H1 (cell line): ENCODE data around the gene ABI3BP. TPM values are rescaled to one million over a fixed set of nuclear protein-coding genes. Genes with fewer than 3 reads are reported as not detected.

Source experiments
- CTCF ChIA-PET: fragments of 300-600 bp; sonication (Branson Sonifier 250); formaldehyde crosslinking; loops from one replicate; lab custom pipeline; 2021; ENCODE audit not compliant: partially characterized antibody; lab: Charles Lee
- POLR2A ChIA-PET: fragments of 300-600 bp; sonication (Branson Sonifier 250); formaldehyde crosslinking; loops from one replicate; lab custom pipeline; 2021; ENCODE audit warnings: inconsistent platforms; ENCODE audit not compliant: partially characterized antibody; lab: Charles Lee
- DNase-seq, 2 experiments: peaks; one replicate each; pipeline versions ENCODE4 v3.0.0 to v3.0.0-alpha.2; 2010 to 2022; ENCODE audit warnings: low spot score in 2 of 2, low read depth in 1 of 2, mixed read lengths in 1 of 2
- FAIRE-seq: peaks from 2 replicates; lab custom pipeline; 2011; peaks lifted over from hg19 to GRCh38; lab: Jason Lieb, UNC
- H2AFZ ChIP-seq: 2 replicates; pipeline ENCODE4 v1.8.1; 2012; ENCODE audit warnings: low read length, inconsistent platforms
- H2AK5ac ChIP-seq: 2 replicates; pipeline ENCODE4 v1.6.1; 2013; ENCODE audit warnings: low read depth, low read length
- H2BK120ac ChIP-seq: replicated peaks from 2 replicates; pipeline ENCODE3; 2013; ENCODE audit warnings: low read depth, low read length, inconsistent platforms
- H2BK12ac ChIP-seq: 2 replicates; pipeline ENCODE4 v1.6.1; 2013; ENCODE audit warnings: low read depth, low read length
- H2BK15ac ChIP-seq: 2 replicates; pipeline ENCODE4 v1.6.1; 2013; ENCODE audit warnings: low read length
- H2BK20ac ChIP-seq: 2 replicates; pipeline ENCODE4 v1.6.1; 2013; ENCODE audit warnings: low read length
- H2BK5ac ChIP-seq: 2 replicates; pipeline ENCODE4 v1.6.1; 2013; ENCODE audit warnings: low read depth, low read length
- H3K14ac ChIP-seq: 2 replicates; pipeline ENCODE4 v1.6.1; 2013; ENCODE audit warnings: inconsistent platforms; ENCODE audit not compliant: insufficient read length
- H3K18ac ChIP-seq: 2 replicates; pipeline ENCODE4 v1.6.1; 2013; ENCODE audit warnings: low read length; ENCODE audit errors: extremely low read depth
- H3K23ac ChIP-seq: 2 replicates; pipeline ENCODE4 v1.6.1; 2013; ENCODE audit warnings: inconsistent platforms; ENCODE audit not compliant: insufficient read length
- H3K23me2 ChIP-seq: 2 replicates; pipeline ENCODE4 v1.6.1; 2013; ENCODE audit warnings: low read depth, low read length
- H3K27ac ChIP-seq: 2 replicates; pipeline ENCODE4 v1.6.1; 2011; ENCODE audit warnings: low read depth, low read length, inconsistent platforms
- H3K27me3 ChIP-seq, 4 experiments: replicated peaks in 1 of 4; 1 replicate in 1 of 4; 2 replicates in 3 of 4; pipeline versions ENCODE4 v1.6.1 to v1.8.1; 2011 to 2013; ENCODE audit warnings: low read length in 3 of 4, mild to moderate bottlenecking in 3 of 4, inconsistent platforms in 2 of 4, mixed read lengths in 2 of 4, moderate library complexity in 1 of 4; ENCODE audit not compliant: control insufficient read depth in 3 of 4, insufficient read depth in 3 of 4; ENCODE audit errors: extremely low read depth in 1 of 4
- H3K36me3 ChIP-seq, 4 experiments: 2 replicates each; pipeline versions ENCODE4 v1.6.1 to v1.8.1; 2011 to 2013; ENCODE audit warnings: mild to moderate bottlenecking in 4 of 4, low read length in 3 of 4, moderate library complexity in 2 of 4, control low read depth in 1 of 4, inconsistent platforms in 1 of 4; ENCODE audit not compliant: insufficient read depth in 4 of 4, control insufficient read depth in 2 of 4
- H3K4ac ChIP-seq: replicated peaks from 2 replicates; pipeline ENCODE3; 2013; ENCODE audit warnings: low read length, low read depth, mixed read lengths, inconsistent platforms; ENCODE audit not compliant: insufficient read length
- H3K4me1 ChIP-seq, 4 experiments: replicated peaks in 1 of 4; 1 replicate in 1 of 4; 2 replicates in 3 of 4; pipeline versions ENCODE4 v1.6.1 to v1.8.1; 2011 to 2013; ENCODE audit warnings: low read length in 3 of 4, inconsistent platforms in 2 of 4, mixed read lengths in 1 of 4; ENCODE audit not compliant: insufficient read depth in 4 of 4, control insufficient read depth in 3 of 4
- H3K4me2 ChIP-seq, 2 experiments: 2 replicates each; pipeline versions ENCODE4 v1.6.1 to v1.8.1; 2011 to 2013; ENCODE audit warnings: low read depth in 2 of 2, low read length in 2 of 2, control low read depth in 1 of 2, inconsistent platforms in 1 of 2, mild to moderate bottlenecking in 1 of 2; ENCODE audit not compliant: insufficient read depth in 1 of 2
- H3K4me3 ChIP-seq, 4 experiments: fragments of 200-600, 300-600 bp in 1 of 4; sonication (generic), shearing (Covaris generic), sonication (Bioruptor Twin) in 1 of 4; 2 replicates each; pipeline versions ENCODE4 v1.5.1 to v1.8.1; 2011 to 2016; ENCODE audit warnings: low read length in 4 of 4, low read depth in 3 of 4, control low read depth in 2 of 4, inconsistent platforms in 2 of 4, mild to moderate bottlenecking in 2 of 4, mixed read lengths in 1 of 4, moderate library complexity in 1 of 4; ENCODE audit not compliant: insufficient read depth in 2 of 4; ENCODE audit errors: extremely low read depth in 1 of 4
- H3K56ac ChIP-seq: replicated peaks from 2 replicates; pipeline ENCODE3; 2013; ENCODE audit warnings: low read depth, mild to moderate bottlenecking, mixed read lengths, low read length, inconsistent platforms; ENCODE audit not compliant: insufficient read length
- H3K79me1 ChIP-seq: 2 replicates; pipeline ENCODE4 v1.6.1; 2013; ENCODE audit warnings: low read depth, low read length, control low read depth
- H3K79me2 ChIP-seq, 2 experiments: 2 replicates each; pipeline versions ENCODE4 v1.6.1 to v1.8.1; 2012 to 2013; ENCODE audit warnings: low read length in 2 of 2, mild to moderate bottlenecking in 2 of 2, inconsistent platforms in 1 of 2; ENCODE audit not compliant: insufficient read depth in 2 of 2, control insufficient read depth in 1 of 2
- H3K9ac ChIP-seq, 4 experiments: replicated peaks in 1 of 4; 1 replicate in 1 of 4; 2 replicates in 3 of 4; pipeline versions ENCODE4 v1.6.1 to v1.8.1; 2011 to 2013; ENCODE audit warnings: low read depth in 3 of 4, low read length in 3 of 4, control low read depth in 2 of 4, mild to moderate bottlenecking in 2 of 4, moderate library complexity in 2 of 4, inconsistent platforms in 1 of 4; ENCODE audit errors: extremely low read depth in 1 of 4
- H3K9me3 ChIP-seq, 2 experiments: 2 replicates each; pipeline versions ENCODE4 v1.6.1 to v1.8.1; 2012 to 2013; ENCODE audit warnings: mild to moderate bottlenecking in 2 of 2, moderate library complexity in 2 of 2, control low read depth in 1 of 2, inconsistent platforms in 1 of 2, low read depth in 1 of 2, low read length in 1 of 2, mixed read lengths in 1 of 2; ENCODE audit not compliant: insufficient read depth in 2 of 2
- H4K20me1 ChIP-seq, 2 experiments: replicated peaks in 1 of 2; 2 replicates each; pipeline versions ENCODE3 to v1.8.1; 2011 to 2013; ENCODE audit warnings: inconsistent platforms in 2 of 2, low read length in 2 of 2, mild to moderate bottlenecking in 1 of 2; ENCODE audit not compliant: insufficient read depth in 2 of 2, control insufficient read depth in 1 of 2
- H4K5ac ChIP-seq: 2 replicates; pipeline ENCODE4 v1.6.1; 2013; ENCODE audit warnings: low read length, low read depth, mixed read lengths, inconsistent platforms; ENCODE audit not compliant: insufficient read length
- H4K8ac ChIP-seq: 2 replicates; pipeline ENCODE4 v1.8.0; 2013; ENCODE audit warnings: mild to moderate bottlenecking, moderate library complexity, low read length, inconsistent platforms; ENCODE audit not compliant: insufficient read depth; ENCODE audit errors: extremely low read depth
- H4K91ac ChIP-seq: replicated peaks from 2 replicates; pipeline ENCODE3; 2013; ENCODE audit warnings: low read length, mixed read lengths, inconsistent platforms; ENCODE audit not compliant: insufficient read length
- CEBPB ChIP-seq: IDR thresholded peaks from 2 replicates; pipeline ENCODE4 v1.6.1; 2012; ENCODE audit warnings: low read depth, low read length
- CHD2 ChIP-seq: IDR thresholded peaks from 2 replicates; pipeline ENCODE4 v1.6.1; 2012; ENCODE audit warnings: low read length, improper control_type of control experiment
- MAFK ChIP-seq: IDR thresholded peaks from 2 replicates; pipeline ENCODE4 v1.6.1; 2012; ENCODE audit warnings: low read depth, mild to moderate bottlenecking, improper control_type of control experiment, low read length
- RNF2 ChIP-seq: fragments of 200-900, 300-1000 bp; sonication (generic); IDR thresholded peaks from 2 replicates; pipeline ENCODE4 v1.7.1; 2016; ENCODE audit warnings: borderline replicate concordance, low read depth, mild to moderate bottlenecking, antibody characterized with exemption, low read length; ENCODE audit not compliant: poor library complexity, severe bottlenecking; ENCODE audit errors: missing control alignments
- SIN3A ChIP-seq, 2 experiments: IDR thresholded peaks in 1 of 2; conservative IDR thresholded peaks in 1 of 2; 2 replicates each; pipeline ENCODE4 v1.6.1; 2011 to 2012; ENCODE audit warnings: low read length in 2 of 2, improper control_type of control experiment in 1 of 2, low read depth in 1 of 2, mild to moderate bottlenecking in 1 of 2
- SIX5 ChIP-seq: IDR thresholded peaks from 2 replicates; pipeline ENCODE4 v1.6.1; 2011; ENCODE audit warnings: mild to moderate bottlenecking, low read depth, low read length
- polyA plus RNA-seq, 7 experiments: library from polyadenylated mRNA; depleted of rRNA in 3 of 7; stranded (reverse) in 5 of 7; unstranded in 2 of 7; fragments of >200 nt in 5 of 7; fragments of 200-250 nt in 2 of 7; gene quantifications; 1 replicate in 5 of 7; 2 replicates in 1 of 7; 4 replicates in 1 of 7; pipeline versions ENCODE4 v1.2.1 to v1.2.3, GENCODE V29; 2011 to 2013; ENCODE audit warnings: missing spikeins in 2 of 7, mixed read lengths in 2 of 7
- total RNA-seq: library from RNA; stranded (reverse); fragmentation: NEBNext Ultra II Directional; extraction: Animal tissue kit (Norgen Biotek cat#: 25700); gene quantifications from 2 replicates; pipeline ENCODE4 v1.2.1, GENCODE V29; 2021
- TF ChIP-seq, protein P1 (sequence below): IDR thresholded peaks from 2 replicates; pipeline ENCODE4 v1.6.1; 2011; ENCODE audit warnings: low read depth, mild to moderate bottlenecking, low read length; ENCODE audit not compliant: insufficient read depth
- TF ChIP-seq, protein P2 (sequence below): IDR thresholded peaks from 2 replicates; pipeline ENCODE4 v1.6.1; 2011; ENCODE audit warnings: low read length, improper control_type of control experiment

Gene ABI3BP
- total and polyA plus RNA-seq, 2 of the 8 experiments (the other 6 are each of a cell fraction or from before 2014, with no cell fraction given), result 0.08 to 0.32 TPM

DNA sequence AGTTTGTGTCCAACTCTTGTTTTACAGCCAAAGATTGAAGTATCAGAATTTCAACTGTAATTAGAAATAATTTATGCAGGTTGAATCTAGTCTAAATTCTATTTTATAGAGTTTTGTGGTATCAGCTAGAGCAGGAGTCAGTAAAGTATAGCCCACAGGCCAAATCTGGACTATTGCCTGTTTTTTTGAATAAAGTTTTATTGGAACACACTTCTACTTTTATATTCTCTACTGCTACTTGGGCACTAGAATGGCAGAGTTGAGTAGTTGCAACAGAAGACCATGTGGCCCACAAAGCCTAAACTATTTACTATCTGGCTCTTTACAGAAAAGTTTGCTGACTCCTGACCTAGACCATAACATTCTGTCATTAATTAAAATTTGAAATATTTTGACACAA is 247.6 kb downstream of the ABI3BP start:
- no peak overlapping the region for H3K4me2 ChIP-seq
- H4K5ac ChIP-seq, result no peak overlapping the region
- POLR2A ChIA-PET, result no interaction called here
- FAIRE-seq (no peak), DNase-seq (no peak)
- H2BK120ac ChIP-seq, result no peak overlapping the region
- no peak overlapping the region for H3K14ac ChIP-seq
- no peak overlapping the region for H4K91ac ChIP-seq
- no peak overlapping the region for H3K23ac ChIP-seq
- H2BK5ac ChIP-seq, result no peak overlapping the region
- H3K4me1 ChIP-seq, result no peaks in the 10 kb centered on the region
- no peak overlapping the region for H3K56ac ChIP-seq
- no peak overlapping the region for H2BK20ac ChIP-seq
- no peak overlapping the region for H3K4me3 ChIP-seq
- no peaks in the 10 kb centered on the region for H4K20me1 ChIP-seq
- peaks cover 7 to 64% (median 24%) of the 10 kb centered on the region in 4 experiments for H3K36me3 ChIP-seq
- H3K9ac ChIP-seq, result no peak overlapping the region
- no peak overlapping the region for H3K4ac ChIP-seq
- no peaks in the 10 kb centered on the region for H3K23me2 ChIP-seq
- TF ChIP-seq, protein P1, sequence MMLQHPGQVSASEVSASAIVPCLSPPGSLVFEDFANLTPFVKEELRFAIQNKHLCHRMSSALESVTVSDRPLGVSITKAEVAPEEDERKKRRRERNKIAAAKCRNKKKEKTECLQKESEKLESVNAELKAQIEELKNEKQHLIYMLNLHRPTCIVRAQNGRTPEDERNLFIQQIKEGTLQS, result no peak
- no peak for TF ChIP-seq CEBPB
- TF ChIP-seq SIN3A (conservative IDR thresholded peaks at IDR 0.05 in 1 of 2, IDR thresholded peaks at IDR 0.05 in 1 of 2; ENCODE audit: low read depth in 1 of 2, low read length in 2 of 2), result no peak
- no peak for TF ChIP-seq CHD2
- no peak for TF ChIP-seq SIX5
- no peak for TF ChIP-seq RNF2
- TF ChIP-seq, protein P2, sequence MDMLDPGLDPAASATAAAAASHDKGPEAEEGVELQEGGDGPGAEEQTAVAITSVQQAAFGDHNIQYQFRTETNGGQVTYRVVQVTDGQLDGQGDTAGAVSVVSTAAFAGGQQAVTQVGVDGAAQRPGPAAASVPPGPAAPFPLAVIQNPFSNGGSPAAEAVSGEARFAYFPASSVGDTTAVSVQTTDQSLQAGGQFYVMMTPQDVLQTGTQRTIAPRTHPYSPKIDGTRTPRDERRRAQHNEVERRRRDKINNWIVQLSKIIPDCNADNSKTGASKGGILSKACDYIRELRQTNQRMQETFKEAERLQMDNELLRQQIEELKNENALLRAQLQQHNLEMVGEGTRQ, result no peak
- no peak for TF ChIP-seq MAFK
- H3K9me3 ChIP-seq, result no peaks in the 10 kb centered on the region
- no peak overlapping the region for H4K8ac ChIP-seq
- H2AK5ac ChIP-seq, result no peak overlapping the region
- no peaks in the 10 kb centered on the region; the same call in 1 of the 2 replicates for H3K79me1 ChIP-seq
- CTCF ChIA-PET, result interaction anchor here (0.6 to 2.0 kb wide), 2 partner anchors 13 to 50 kb away, joined by 4 to 8 read pairs; no protein-coding TSS in a partner anchor
- H3K27me3 ChIP-seq, result no peaks in the 10 kb centered on the region
- no peak overlapping the region for H3K27ac ChIP-seq
- no peak overlapping the region for H2BK15ac ChIP-seq
- no peak overlapping the region for H2AFZ ChIP-seq
- no peaks in the 10 kb centered on the region for H3K79me2 ChIP-seq
- H2BK12ac ChIP-seq, result no peak overlapping the region
- H3K18ac ChIP-seq, result no peak overlapping the region
